H1 (cell line): ENCODE data around the gene TFF2. TPM values are rescaled to one million over a fixed set of nuclear protein-coding genes. Genes with fewer than 3 reads are reported as not detected.

Experiments used
- KDM5A ChIP-seq: fragments of 200-600 bp; IDR thresholded peaks from 2 replicates; pipeline ENCODE4 v1.7.1; 2012; ENCODE audit warnings: mild to moderate bottlenecking, low read length, inconsistent platforms, mixed read lengths
- POLR2A ChIP-seq, 2 experiments: IDR thresholded peaks; 1 replicate in 1 of 2; 2 replicates in 1 of 2; pipeline ENCODE4 v1.6.1; 2011; ENCODE audit warnings: low read depth in 2 of 2, low read length in 2 of 2, mild to moderate bottlenecking in 2 of 2; ENCODE audit errors: control extremely low read depth in 1 of 2
- POU5F1 ChIP-seq: IDR thresholded peaks from 2 replicates; pipeline ENCODE4 v1.6.1; 2011; ENCODE audit warnings: low read depth, mild to moderate bottlenecking, low read length, moderate library complexity
- TBP ChIP-seq: IDR thresholded peaks from 2 replicates; pipeline ENCODE4 v1.6.1; 2011; ENCODE audit warnings: low read depth, low read length, improper control_type of control experiment
- polyA plus RNA-seq, 7 experiments: library from polyadenylated mRNA; depleted of rRNA in 3 of 7; stranded (reverse) in 5 of 7; unstranded in 2 of 7; fragments of >200 nt in 5 of 7; fragments of 200-250 nt in 2 of 7; gene quantifications; 1 replicate in 5 of 7; 2 replicates in 1 of 7; 4 replicates in 1 of 7; pipeline versions ENCODE4 v1.2.1 to v1.2.3, GENCODE V29; 2011 to 2013; ENCODE audit warnings: missing spikeins in 2 of 7, mixed read lengths in 2 of 7
- total RNA-seq: library from RNA; stranded (reverse); fragmentation: NEBNext Ultra II Directional; extraction: Animal tissue kit (Norgen Biotek cat#: 25700); gene quantifications from 2 replicates; pipeline ENCODE4 v1.2.1, GENCODE V29; 2021
- TF ChIP-seq, protein P1 (sequence below): IDR thresholded peaks from 2 replicates; pipeline ENCODE4 v1.6.1; 2011; ENCODE audit warnings: low read length, improper control_type of control experiment

The TFF2 gene
- total and polyA plus RNA-seq, 2 of the 8 experiments (the other 6 are each of a cell fraction or from before 2014, with no cell fraction given), result not detected

DNA sequence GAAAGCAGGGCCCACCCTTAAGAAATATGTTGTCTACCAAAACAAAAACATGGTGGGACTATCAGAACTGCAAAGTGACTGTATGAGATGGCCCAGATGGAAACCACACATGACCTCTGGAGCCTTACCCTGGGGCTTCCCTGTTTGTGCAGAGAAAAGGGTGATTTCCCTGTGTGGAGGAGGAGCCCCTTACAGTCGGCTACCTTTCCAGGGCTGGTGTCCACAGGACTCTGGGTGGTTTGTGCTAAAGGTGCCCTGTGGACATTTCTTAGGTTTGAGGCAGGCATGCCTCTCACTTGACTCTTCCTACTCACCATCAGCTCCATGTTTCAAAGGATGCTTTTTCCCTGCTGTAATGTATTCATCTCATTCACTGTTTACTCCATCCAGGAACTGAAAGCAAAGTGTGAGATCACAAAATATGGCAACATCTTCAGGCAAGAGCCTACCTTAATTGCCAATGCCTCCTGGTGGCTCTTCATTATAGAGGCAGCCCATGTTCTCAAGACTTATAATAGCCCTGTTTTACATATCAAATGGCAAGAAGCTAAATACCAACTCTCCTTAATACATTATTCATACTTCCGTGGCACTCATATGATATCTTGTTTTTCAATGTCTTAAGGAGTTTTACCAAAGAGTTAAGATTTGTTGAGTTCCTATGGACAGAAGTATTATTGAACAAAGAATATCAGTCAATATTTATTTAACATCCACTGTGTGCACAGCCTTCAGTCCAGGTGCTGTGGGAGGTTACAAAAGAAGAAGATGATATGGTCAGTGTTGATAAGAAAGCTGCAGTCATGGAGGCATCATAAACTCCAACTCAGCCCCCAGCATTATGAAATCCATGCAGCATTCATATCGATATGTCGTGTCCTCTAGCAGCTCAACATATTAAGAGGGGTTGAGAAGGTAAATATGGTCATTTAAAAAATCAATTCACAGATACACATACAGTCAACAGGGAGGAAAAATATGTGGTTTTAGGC lies 20.1 kb downstream of the TFF2 start (continued):
- TF ChIP-seq TBP, result no peak
- no peak for TF ChIP-seq POU5F1
- TF ChIP-seq KDM5A, result no peak
- TF ChIP-seq POLR2A (IDR thresholded peaks at IDR 0.05; ENCODE audit: control extremely low read depth in 1 of 2, low read depth in 2 of 2, low read length in 2 of 2), result no peak
- TF ChIP-seq, protein P1, sequence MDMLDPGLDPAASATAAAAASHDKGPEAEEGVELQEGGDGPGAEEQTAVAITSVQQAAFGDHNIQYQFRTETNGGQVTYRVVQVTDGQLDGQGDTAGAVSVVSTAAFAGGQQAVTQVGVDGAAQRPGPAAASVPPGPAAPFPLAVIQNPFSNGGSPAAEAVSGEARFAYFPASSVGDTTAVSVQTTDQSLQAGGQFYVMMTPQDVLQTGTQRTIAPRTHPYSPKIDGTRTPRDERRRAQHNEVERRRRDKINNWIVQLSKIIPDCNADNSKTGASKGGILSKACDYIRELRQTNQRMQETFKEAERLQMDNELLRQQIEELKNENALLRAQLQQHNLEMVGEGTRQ, result no peak
